ENCODE results near the gene GJD3.

The GJD3 gene

GRCh38 chr17:40323391-40324381, 40.9 kb downstream of the GJD3 start:
- no peak for TF ChIP-seq CTCF (IDR thresholded peaks at IDR 0.05; ENCODE audit: control insufficient read depth, extremely low read depth, insufficient read depth)
- no peak for DNase-seq (ENCODE audit: low read depth)
- H3K4me3 ChIP-seq (ENCODE audit: low read depth, low read length), result no peak overlapping the region

- no peak for DNase-seq (ENCODE audit: low read depth)
- TF ChIP-seq CTCF (IDR thresholded peaks at IDR 0.05; ENCODE audit: control insufficient read depth, extremely low read depth, insufficient read depth), result no peak
- H3K4me3 ChIP-seq (ENCODE audit: low read depth, low read length), result no peak overlapping the region
Observed at GRCh38 chr17:40322358-40323315, 41.9 kb downstream of the GJD3 start.

- no peak overlapping the region for H3K4me3 ChIP-seq (ENCODE audit: low read depth, low read length)
- TF ChIP-seq CTCF (IDR thresholded peaks at IDR 0.05; ENCODE audit: control insufficient read depth, extremely low read depth, insufficient read depth), result no peak
Observed at GRCh38 chr17:40321961-40322357, 42.6 kb downstream of the GJD3 start.

GRCh38 chr17:40321524-40321929, 43.0 kb downstream of the GJD3 start:
- TF ChIP-seq CTCF (IDR thresholded peaks at IDR 0.05; ENCODE audit: control insufficient read depth, extremely low read depth, insufficient read depth), result no peak
- no peak overlapping the region for H3K4me3 ChIP-seq (ENCODE audit: low read depth, low read length)
- DNase-seq (ENCODE audit: low read depth), result no peak

More at GRCh38 chr17:40321961-40322357, 42.6 kb downstream of the GJD3 start:
- DNase-seq (ENCODE audit: low read depth), result no peak

GRCh38 chr17:40320756-40321523, 43.6 kb downstream of the GJD3 start:
- no peak overlapping the region for H3K4me3 ChIP-seq (ENCODE audit: low read depth, low read length)
- no peak for TF ChIP-seq CTCF (IDR thresholded peaks at IDR 0.05; ENCODE audit: control insufficient read depth, extremely low read depth, insufficient read depth)
- DNase-seq (ENCODE audit: low read depth), result no peak
